ENCODE data around the gene MCOLN2.
"Not testable (repeated sequence)": the region's sequence is repeated elsewhere in the genome, so short reads cannot be mapped to it uniquely, and the experiment has no call there.

MCOLN2 gene

GRCh38 chr1:84941843-84942242 lies 55.1 kb downstream of the MCOLN2 start:
- ATAC-seq (no peak), DNase-seq (no peak)

DNA sequence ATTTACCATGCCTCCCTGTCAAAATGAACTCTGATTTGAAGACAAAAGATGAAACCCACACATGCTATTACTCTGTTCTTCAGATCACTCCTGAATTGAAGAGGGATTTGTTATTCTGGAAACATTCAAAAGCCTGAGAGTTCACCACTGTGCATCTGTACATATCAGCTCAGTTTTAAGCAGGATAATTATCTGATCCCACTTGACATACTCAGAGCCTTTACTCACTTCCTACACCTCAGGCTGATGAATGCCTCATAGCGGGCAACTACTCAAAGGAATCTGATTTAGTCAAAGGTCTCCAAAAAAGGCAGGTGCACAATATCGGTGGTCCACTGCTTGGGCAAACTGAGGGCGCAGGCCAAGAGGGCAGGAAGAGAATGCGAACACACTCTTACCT lies 56.4 kb downstream of the MCOLN2 start:
- DNase-seq: no peak
- ATAC-seq: no peak

DNA sequence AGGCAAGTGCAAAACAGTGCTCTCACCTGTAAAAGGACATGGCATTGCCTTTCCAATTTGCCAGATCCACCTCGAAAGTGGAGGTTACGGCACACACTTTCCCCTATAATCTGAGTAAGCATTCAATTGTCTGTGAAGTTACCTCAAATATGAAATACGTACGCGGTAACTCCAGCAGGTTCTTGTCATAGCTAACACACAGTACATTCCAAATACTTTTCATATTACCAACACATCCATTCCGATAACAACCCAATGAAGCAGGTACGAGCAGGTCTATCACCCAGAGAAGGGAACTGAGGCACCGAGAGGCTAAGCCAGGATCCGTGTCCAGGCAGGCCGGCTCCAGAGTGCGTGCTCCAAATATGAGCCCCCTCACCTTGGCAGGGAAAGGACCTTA lies 57.2 kb downstream of the MCOLN2 start:
- no peak for ATAC-seq
- DNase-seq: no peak

DNA sequence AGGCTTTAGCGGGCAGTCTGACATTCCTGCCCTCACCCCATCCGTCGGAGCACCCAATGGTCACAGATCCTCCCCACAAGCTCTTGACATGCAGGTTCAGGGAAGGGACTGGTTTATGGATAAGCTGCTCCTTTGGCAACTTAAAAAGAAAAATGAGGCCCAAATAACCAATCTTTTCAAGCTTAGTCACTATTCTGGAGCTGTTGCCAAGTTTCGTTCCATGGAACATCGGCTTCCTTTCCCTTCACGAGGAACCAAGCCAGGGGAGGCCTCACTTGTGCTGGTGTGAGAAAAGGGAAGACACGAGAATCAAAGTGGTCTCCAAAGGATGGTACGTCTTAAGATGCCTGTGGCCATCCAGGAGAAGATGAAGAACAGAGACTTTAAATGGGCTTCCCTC lies 57.8 kb downstream of the MCOLN2 start:
- DNase-seq: no peak

GRCh38 chr1:84936116-84936810 lies 60.6 kb downstream of the MCOLN2 start:
- DNase-seq: peak; percentile 14
- ATAC-seq: no peak

More for the DNA sequence above, 57.8 kb downstream of the MCOLN2 start:
- no peak for ATAC-seq

DNA sequence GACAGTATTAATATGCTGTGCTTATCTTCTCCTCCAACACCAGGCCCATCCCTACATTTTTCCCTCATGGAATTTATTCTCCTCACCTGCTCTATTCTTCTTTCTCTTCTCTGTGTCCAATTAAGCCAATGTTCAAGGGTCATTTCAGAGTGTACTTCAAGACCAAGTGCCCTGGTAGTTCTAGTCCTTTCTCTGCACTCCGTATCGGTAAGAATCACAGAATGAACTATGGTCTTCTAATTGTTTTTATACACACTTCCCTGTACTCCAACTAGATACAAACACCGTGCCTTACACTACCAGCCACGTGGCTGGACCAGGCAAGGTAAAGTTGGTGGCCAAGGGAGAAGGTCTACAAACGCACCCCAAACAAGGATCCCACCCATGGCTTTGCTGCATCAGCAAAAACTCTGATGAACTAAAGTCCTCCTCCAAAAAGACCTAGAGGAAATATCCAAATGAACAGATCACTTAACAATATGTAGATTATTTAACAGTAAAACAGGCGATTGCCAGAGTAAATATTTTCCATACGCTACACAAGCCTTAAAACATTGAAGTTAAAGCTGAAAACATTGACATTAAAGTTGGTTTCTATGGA lies 63.8 kb downstream of the MCOLN2 start:
- DNase-seq (no peak), ATAC-seq (no peak)

DNA sequence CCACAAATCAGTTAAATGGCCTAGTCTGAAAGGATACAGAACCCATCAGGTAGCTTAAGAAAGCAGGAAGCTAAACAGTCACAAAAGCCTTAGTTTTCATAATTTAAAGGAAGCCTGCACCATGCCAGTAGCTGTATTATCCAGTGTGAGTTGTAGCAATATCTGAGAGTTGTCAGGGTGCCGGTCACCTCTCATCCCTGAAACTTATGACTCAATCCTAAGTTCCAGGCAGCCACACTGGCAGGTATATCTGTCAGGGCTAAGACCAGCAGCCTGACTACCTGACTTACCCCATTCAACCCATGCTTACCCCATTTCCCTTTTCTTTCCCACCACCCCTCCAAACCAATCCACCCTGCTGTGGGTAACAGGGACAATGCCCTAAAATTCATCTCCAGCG lies 66.1 kb downstream of the MCOLN2 start:
- DNase-seq: no peak

GRCh38 chr1:84930329-84930728 lies 66.6 kb downstream of the MCOLN2 start:
- ATAC-seq (no peak), DNase-seq (no peak)

More for the DNA sequence above, 66.1 kb downstream of the MCOLN2 start:
- no peak for ATAC-seq

GRCh38 chr1:84929581-84929980 lies 67.3 kb downstream of the MCOLN2 start:
- DNase-seq: no peak
- ATAC-seq: no peak

- DNase-seq (no peak), ATAC-seq (no peak)
Measured at GRCh38 chr1:84928979-84929378, 67.9 kb downstream of the MCOLN2 start.

- no peak for DNase-seq
- ATAC-seq: no peak
Measured at GRCh38 chr1:84923317-84923716, 73.6 kb downstream of the MCOLN2 start.

GRCh38 chr1:84920159-84920558 lies 76.8 kb downstream of the MCOLN2 start:
- ATAC-seq (no peak), DNase-seq (no peak)

- ATAC-seq: no peak
- DNase-seq: no peak
Measured at GRCh38 chr1:84919461-84919970, 77.4 kb downstream of the MCOLN2 start.

DNA sequence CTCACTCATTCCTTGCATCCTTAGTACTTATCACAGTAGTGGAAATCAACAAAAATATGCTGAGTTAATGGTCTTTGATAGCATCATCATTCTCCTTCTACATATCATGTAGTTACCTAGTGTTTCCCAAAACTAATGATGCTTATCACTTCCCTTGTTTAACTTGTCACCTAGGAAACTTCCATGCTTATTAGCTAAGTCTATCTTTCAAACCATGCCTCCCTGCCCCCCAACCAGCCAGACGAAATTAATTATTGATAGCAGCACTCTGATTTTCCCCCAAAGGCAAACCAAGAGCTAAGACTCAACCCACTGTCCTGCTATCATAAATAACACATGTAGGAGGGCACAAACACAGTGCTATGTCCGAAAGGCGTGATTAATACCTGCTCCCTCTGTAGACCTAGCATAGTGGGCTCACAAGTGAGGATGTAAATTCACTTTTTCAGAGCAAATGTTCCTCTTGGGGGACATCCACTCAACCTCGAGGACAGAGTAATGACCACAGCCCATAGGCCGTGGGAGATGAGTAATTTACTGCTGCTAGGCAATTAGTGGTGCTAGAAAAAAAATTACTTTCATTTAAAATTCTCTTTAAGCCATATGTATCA lies 78.1 kb downstream of the MCOLN2 start:
- ATAC-seq: no peak
- no peak for DNase-seq

- ATAC-seq (no peak), DNase-seq (no peak)
Measured at GRCh38 chr1:84916897-84917296, 80.0 kb downstream of the MCOLN2 start.

- ATAC-seq: no peak
- no peak for DNase-seq
Measured at GRCh38 chr1:84913555-84913892, 83.4 kb downstream of the MCOLN2 start.

DNA sequence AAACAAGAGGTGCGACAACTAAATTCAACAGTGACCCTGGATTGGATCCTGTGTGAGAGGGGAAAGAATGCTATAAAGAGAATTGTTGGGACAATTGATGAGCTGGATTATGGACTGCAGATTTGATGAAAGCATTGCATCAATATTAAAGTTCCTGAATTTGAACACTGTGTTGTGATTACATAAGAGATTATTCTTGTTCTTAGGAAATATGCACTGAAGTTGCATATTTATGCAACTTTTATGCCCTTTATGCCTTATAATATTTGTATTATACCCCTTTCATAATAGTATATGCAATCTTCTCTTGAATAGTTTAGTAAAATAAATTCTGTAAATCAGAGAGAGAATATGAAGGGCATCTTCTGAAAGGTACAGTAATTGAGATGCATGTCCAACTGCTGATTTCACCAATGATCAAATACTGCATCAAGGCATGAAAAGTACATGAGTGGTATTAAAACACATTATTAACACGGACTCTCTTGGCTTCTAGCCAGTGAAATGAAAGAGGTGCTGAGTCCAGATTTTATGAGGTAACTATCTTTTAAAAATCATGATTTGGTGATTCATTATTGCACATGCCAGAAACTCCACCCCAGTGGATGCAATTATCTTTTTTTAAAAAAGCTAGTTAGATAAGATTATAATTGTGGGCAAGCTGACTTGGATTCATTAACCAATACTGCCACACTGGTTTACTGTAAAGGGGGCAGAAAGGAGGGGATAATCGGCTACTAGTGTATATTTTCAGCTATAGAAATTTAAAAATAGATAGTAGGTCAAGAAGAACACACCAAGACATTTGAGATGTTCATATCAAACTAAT lies 84.0 kb downstream of the MCOLN2 start:
- DNase-seq: no peak
- no peak for ATAC-seq

DNA sequence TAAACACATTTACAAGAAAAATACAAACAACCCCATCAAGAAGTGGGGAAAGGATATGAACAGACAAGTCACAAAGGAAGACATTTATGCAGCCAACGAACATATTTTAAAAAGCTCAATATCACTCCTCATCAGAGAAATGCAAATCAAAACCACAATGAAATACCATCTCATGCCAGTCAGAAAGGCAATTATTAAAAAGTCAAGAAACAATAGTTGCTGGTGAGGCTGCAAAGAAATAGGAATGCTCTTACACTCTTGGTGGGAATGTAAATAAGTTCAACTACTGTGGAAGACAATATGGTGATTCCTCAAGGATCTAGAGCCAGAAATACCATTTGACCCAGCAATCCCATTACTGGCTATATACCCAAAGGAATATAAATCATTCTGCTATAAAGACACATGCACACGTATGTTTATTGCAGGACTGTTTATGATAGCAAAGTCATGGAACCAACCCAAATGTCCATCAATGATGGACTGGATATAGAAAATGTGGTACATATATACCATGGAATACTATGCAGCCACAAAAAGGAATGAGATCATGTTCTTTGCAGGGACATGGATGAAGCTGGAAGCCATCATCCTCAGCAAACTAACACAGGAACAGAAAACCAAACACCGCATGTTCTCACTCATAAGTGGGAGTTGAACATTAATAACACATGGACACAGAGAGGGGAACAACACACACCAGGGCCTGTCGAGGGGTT lies 88.0 kb downstream of the MCOLN2 start:
- not testable (repeated sequence) for ATAC-seq, DNase-seq

DNA sequence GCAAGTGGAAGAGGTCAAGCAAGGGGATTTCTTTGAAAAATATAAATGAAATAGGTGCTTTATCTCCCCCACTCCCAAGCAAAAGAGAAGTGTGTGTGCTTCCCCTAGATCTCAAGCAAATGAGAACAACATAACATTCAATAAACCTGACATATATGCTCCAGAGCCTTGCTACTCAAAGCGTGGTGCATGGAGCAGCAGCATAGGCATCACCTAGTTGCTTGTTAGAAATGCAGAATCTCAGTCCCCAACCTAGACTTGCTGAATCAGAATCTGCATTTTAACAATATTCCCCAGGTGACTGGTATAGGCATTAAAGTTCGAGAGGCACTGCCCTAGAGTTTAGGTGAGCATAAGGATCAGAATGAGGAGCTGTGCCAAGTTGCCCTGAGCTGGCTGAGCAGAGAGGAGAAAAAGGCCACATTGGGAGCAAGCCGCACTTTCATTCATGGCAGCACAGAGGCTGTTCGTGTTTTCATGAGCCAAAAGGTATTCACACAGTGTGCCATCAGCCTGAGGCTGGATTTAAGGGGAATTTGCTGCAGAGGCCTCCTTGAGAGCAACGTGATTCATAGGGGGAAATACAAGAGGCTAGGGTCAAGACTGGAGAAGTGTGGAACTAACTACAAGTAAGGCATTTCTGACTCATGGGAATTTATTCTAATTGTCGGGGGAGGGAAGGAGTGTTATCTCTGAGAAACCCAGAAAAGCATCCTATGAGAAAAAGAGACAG lies 89.7 kb downstream of the MCOLN2 start:
- ATAC-seq (peak; percentile 88), DNase-seq (no peak)

- not testable (repeated sequence) for ATAC-seq, DNase-seq
Measured at GRCh38 chr1:84902727-84903126, 94.2 kb downstream of the MCOLN2 start.

GRCh38 chr1:84899969-84900368 lies 96.9 kb downstream of the MCOLN2 start:
- no peak for ATAC-seq
- DNase-seq: no peak

All from stimulated activated naive CD8-positive, alpha-beta T cell treated with anti-CD3 and anti-CD28 coated beads, Interleukin-15, Interleukin-2, amounts not matched to agents 100 U/mL and 50 U/mL, for 24 hours (primary cell).